ENCODE data around the gene FMNL1. TPM values are rescaled to one million over a fixed set of nuclear protein-coding genes. Genes with fewer than 3 reads are reported as not detected.

Gene FMNL1
- total RNA-seq, 1 donor from 2014 or later: 2.8 TPM

DNA sequence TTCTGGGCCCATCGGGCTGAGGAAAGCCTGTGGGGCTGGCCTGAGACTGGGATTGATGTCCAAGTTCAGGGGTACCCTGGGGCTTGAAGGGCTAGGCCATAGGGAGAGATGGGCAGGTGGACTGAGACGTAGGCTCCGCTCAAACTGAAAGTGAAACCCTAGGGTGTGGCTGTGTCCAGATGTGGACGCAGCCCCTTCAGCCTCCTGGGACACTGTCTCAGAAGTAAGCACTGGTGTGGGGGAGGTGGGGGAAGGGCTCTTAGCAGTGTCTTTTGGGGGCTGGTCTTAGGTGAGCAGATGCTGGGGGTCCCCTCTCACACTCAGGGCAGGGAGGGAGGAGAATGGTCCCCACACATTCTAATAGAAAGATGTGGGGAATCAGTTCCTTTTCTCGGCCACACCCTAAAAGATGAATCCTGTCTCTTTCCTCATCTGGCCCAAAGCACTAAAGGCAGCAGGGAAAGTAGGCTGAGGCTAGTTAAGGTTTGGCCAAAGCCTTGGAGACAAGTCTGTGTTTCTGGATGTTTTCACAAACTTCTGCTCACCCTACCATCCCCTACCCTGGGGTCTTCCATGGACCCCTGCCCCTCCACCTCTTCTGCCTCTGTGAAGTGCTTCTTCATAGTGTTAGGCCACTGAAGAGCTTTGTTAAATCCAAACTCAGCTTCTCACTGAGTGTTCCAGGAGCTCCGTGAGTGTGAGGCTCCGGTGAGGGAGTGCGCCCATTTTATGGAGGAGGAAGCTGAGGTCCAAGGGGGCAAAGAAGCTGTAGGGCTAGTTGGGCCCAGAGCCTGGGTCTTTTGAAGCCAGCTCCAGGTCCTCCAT, 5.6 kb downstream of the FMNL1 start:
- H3K9me3 Mint-ChIP-seq (ENCODE audit: unreplicated experiment): no peaks in the 10 kb centered on the region
- H3K36me3 Mint-ChIP-seq (ENCODE audit: unreplicated experiment): no peaks in the 10 kb centered on the region
- peaks cover 3% of the 10 kb centered on the region for H3K27me3 Mint-ChIP-seq (ENCODE audit: unreplicated experiment)
- H3K27ac Mint-ChIP-seq (ENCODE audit: unreplicated experiment): no peak overlapping the region
- DNase-seq (ENCODE audit: extremely low spot score, unreplicated experiment): no peak
- no peak for TF ChIP-seq CTCF (IDR thresholded peaks at IDR 0.05)
- H3K4me3 Mint-ChIP-seq (ENCODE audit: unreplicated experiment): no peak overlapping the region
- peaks cover 48% of the 10 kb centered on the region for H3K4me1 Mint-ChIP-seq (ENCODE audit: unreplicated experiment)

- DNase-seq (ENCODE audit: extremely low spot score, unreplicated experiment): no peak
These were observed 6.5 kb downstream of the FMNL1 start for GRCh38 chr17:45227926-45228762.

GRCh38 chr17:45228763-45229539, 7.3 kb downstream of the FMNL1 start:
- no peaks in the 10 kb centered on the region for H3K9me3 Mint-ChIP-seq (ENCODE audit: unreplicated experiment)
- DNase-seq (ENCODE audit: extremely low spot score, unreplicated experiment): no peak
- no peak for TF ChIP-seq CTCF (IDR thresholded peaks at IDR 0.05)
- H3K27ac Mint-ChIP-seq (ENCODE audit: unreplicated experiment): peak overlapping the region; percentile 23
- no peaks in the 10 kb centered on the region for H3K27me3 Mint-ChIP-seq (ENCODE audit: unreplicated experiment)
- no peaks in the 10 kb centered on the region for H3K36me3 Mint-ChIP-seq (ENCODE audit: unreplicated experiment)
- H3K4me3 Mint-ChIP-seq (ENCODE audit: unreplicated experiment): no peak overlapping the region
- H3K4me1 Mint-ChIP-seq (ENCODE audit: unreplicated experiment): peaks cover 44% of the 10 kb centered on the region

More at GRCh38 chr17:45227926-45228762, 6.5 kb downstream of the FMNL1 start:
- H3K27ac Mint-ChIP-seq (ENCODE audit: unreplicated experiment): no peak overlapping the region
- no peaks in the 10 kb centered on the region for H3K9me3 Mint-ChIP-seq (ENCODE audit: unreplicated experiment)
- H3K36me3 Mint-ChIP-seq (ENCODE audit: unreplicated experiment): no peaks in the 10 kb centered on the region
- H3K4me3 Mint-ChIP-seq (ENCODE audit: unreplicated experiment): no peak overlapping the region
- peaks cover under 1% of the 10 kb centered on the region for H3K27me3 Mint-ChIP-seq (ENCODE audit: unreplicated experiment)
- peaks cover 45% of the 10 kb centered on the region for H3K4me1 Mint-ChIP-seq (ENCODE audit: unreplicated experiment)
- TF ChIP-seq CTCF (IDR thresholded peaks at IDR 0.05): no peak

- Mint-ChIP-seq H3K4me1 (ENCODE audit: unreplicated experiment) (peaks cover 44% of the 10 kb centered on the region), H3K27me3 (ENCODE audit: unreplicated experiment) (no peaks in the 10 kb centered on the region), H3K36me3 (ENCODE audit: unreplicated experiment) (no peaks in the 10 kb centered on the region), H3K4me3 (ENCODE audit: unreplicated experiment) (no peak overlapping the region), H3K9me3 (ENCODE audit: unreplicated experiment) (no peaks in the 10 kb centered on the region), H3K27ac (ENCODE audit: unreplicated experiment) (no peak overlapping the region)
- no peak for TF ChIP-seq CTCF (IDR thresholded peaks at IDR 0.05)
- DNase-seq (ENCODE audit: extremely low spot score, unreplicated experiment): no peak
These were observed 8.2 kb downstream of the FMNL1 start for GRCh38 chr17:45229681-45230409.
